Ovary (tissue), 9 donors: ENCODE data around the gene TNFRSF1A. TPM values are rescaled to one million over a fixed set of nuclear protein-coding genes. Genes with fewer than 3 reads are reported as not detected.
"Not testable (repeated sequence)": the region's sequence is repeated elsewhere in the genome, so short reads cannot be mapped to it uniquely, and the experiment has no call there.

Experiments
- DNase-seq, 5 donors: peaks; one replicate each; pipeline ENCODE4 v3.0.0-alpha.2; 2019 to 2020
- H3K27ac ChIP-seq, 2 donors: fragments of 200-600 bp; one replicate each; pipeline versions ENCODE4 v1.5.1 to v1.8.0; 2019 to 2022
- H3K27me3 ChIP-seq: fragments of 200-600 bp; one replicate; pipeline ENCODE4 v1.8.0; 2022
- H3K36me3 ChIP-seq: fragments of 200-600 bp; sonication (generic); one replicate; pipeline ENCODE4 v1.5.1; 2019
- H3K4me1 ChIP-seq: one replicate; pipeline ENCODE4 v1.8.1; 2013; ENCODE audit warnings: mild to moderate bottlenecking, moderate library complexity; ENCODE audit not compliant: insufficient read depth
- H3K4me3 ChIP-seq: fragments of 200-600 bp; sonication (generic); one replicate; pipeline ENCODE4 v1.5.1; 2017
- H3K9me3 ChIP-seq, 2 donors: fragments of 200-600 bp in 1 of 2; sonication (generic) in 1 of 2; one replicate each; pipeline versions ENCODE4 v1.5.1 to v1.8.1; 2013 to 2019; ENCODE audit warnings: mild to moderate bottlenecking in 1 of 2, moderate library complexity in 1 of 2
- EP300 ChIP-seq: sonication (generic); formaldehyde crosslinking; IDR thresholded peaks from one replicate; pipeline ENCODE4 v1.6.1; 2017; ENCODE audit warnings: antibody characterized with exemption
- POLR2A ChIP-seq: fragments of 450-650 bp; IDR thresholded peaks from one replicate; pipeline ENCODE4 v1.6.1; 2017; ENCODE audit warnings: antibody characterized with exemption, mild to moderate bottlenecking, moderate library complexity
- WGBS, 3 donors: extraction: QIAGEN DNeasy Blood & Tissue Kit in 1 of 3; methylation state at CpG; one replicate each; pipeline versions ENCODE4 v1.1.5 to v1.1.7; 2013 to 2017; 5-methylcytosine and 5-hydroxymethylcytosine counted together
- intact Hi-C, 4 donors: fragments of 100-400 bp; cut with DNase I; formaldehyde crosslinking; loops; one replicate each; pipeline versions ENCODE4 v1.11.0 to v1.15.1; 2022 to 2023
- polyA plus RNA-seq, 2 donors: library from polyadenylated mRNA; stranded (reverse); fragments of 200-250 nt in 1 of 2; fragments of 350-450 nt in 1 of 2; fragmentation: Illumina TruSeq in 1 of 2; extraction: RNeasy Lipid Tissue Mini Kit (QIAGEN cat#74804) in 1 of 2; gene quantifications; one replicate each; pipeline ENCODE4 v1.2.3, GENCODE V29; 2013 to 2014
- total RNA-seq, 7 donors: library from RNA; depleted of rRNA in 2 of 7; stranded (reverse); fragments of >200 nt in 2 of 7; fragmentation: NEBNext Ultra II Directional in 3 of 7; extraction: Animal tissue kit (Norgen Biotek cat#: 25700) in 3 of 7; gene quantifications; one replicate each; pipeline versions ENCODE4 v1.1.0 to v1.2.4, GENCODE V29; 2016 to 2023
- TF ChIP-seq, protein P1 (sequence below), 3 donors: fragments of 450-650 bp in 2 of 3; fragments of 200-600 bp in 1 of 3; IDR thresholded peaks; one replicate each; pipeline versions ENCODE4 v1.5.1 to v1.8.0; 2016 to 2022; ENCODE audit warnings: antibody characterized with exemption in 3 of 3, mild to moderate bottlenecking in 1 of 3
- donor health status: DM: no; HTN: no; CAD: no; lungs with moderate emphysema.
- donor health status: DM: no; HTN: no; CAD: no.
- donor health status: Bipolar disorder and iron deficiency.
- donor health status: DM: yes; HTN: yes; CAD: no.
- donor health status: DM: no; HTN: no; CAD: no.
- donor health status: DM: yes; HTN: yes; CAD: no.

TNFRSF1A gene
- total and polyA plus RNA-seq, 9 donors: 92.8 to 274 (median 179) TPM

- H3K4me3 ChIP-seq: no peak overlapping the region
- intact Hi-C loops: no loop called here
- H3K9me3 ChIP-seq: no peaks in the 10 kb centered on the region
- peak overlapping the region; percentile 53 to 80 for H3K27ac ChIP-seq
- WGBS, 3 donors: 68 to 71% (median 70%) methylated on average over 8 of the region's 8 CpGs
- no peak for TF ChIP-seq EP300
- TF ChIP-seq, protein P1, sequence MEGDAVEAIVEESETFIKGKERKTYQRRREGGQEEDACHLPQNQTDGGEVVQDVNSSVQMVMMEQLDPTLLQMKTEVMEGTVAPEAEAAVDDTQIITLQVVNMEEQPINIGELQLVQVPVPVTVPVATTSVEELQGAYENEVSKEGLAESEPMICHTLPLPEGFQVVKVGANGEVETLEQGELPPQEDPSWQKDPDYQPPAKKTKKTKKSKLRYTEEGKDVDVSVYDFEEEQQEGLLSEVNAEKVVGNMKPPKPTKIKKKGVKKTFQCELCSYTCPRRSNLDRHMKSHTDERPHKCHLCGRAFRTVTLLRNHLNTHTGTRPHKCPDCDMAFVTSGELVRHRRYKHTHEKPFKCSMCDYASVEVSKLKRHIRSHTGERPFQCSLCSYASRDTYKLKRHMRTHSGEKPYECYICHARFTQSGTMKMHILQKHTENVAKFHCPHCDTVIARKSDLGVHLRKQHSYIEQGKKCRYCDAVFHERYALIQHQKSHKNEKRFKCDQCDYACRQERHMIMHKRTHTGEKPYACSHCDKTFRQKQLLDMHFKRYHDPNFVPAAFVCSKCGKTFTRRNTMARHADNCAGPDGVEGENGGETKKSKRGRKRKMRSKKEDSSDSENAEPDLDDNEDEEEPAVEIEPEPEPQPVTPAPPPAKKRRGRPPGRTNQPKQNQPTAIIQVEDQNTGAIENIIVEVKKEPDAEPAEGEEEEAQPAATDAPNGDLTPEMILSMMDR (IDR thresholded peaks at IDR 0.05): no peak
- no peak for TF ChIP-seq POLR2A
- no peak for DNase-seq
- H3K4me1 ChIP-seq: peaks cover 29% of the 10 kb centered on the region
- H3K36me3 ChIP-seq: no peaks in the 10 kb centered on the region
- H3K27me3 ChIP-seq: no peaks in the 10 kb centered on the region
Observed at GRCh38 chr12:6346942-6347341, 5.1 kb upstream of the TNFRSF1A start.

DNA sequence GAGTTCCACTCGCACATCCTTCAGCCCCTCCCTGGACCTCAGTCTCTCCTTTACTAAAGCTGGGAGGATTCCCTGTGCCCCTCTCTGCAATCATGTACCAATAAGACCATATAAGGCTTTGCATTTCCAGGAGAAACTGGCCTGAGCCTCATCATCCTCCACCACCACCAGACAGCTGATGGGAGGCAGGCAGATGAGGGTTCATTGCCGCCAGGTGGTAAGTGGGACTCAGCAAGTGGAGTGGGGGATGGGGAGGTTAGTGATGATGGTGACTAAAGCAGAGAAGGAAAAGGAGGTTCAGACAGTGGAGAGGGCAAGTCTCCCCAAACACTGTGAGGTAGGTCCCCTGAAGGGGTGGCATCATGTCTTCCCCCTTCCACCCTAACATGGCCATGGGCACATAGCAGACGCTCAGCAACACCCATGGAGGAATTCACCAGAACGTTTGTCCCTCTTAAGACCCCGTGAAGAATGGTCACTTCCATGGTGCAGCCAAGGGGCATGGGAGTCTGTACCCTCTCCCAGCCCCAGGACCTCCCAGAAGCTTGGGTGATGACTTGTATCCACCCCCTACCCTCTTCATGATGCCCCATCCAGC lies 4.5 kb upstream of the TNFRSF1A start:
- H3K4me1 ChIP-seq: peaks cover 29% of the 10 kb centered on the region
- TF ChIP-seq POLR2A (no peak), EP300 (no peak)
- TF ChIP-seq, protein P1 (IDR thresholded peaks at IDR 0.05): no peak
- H3K9me3 ChIP-seq: no peaks in the 10 kb centered on the region
- no peaks in the 10 kb centered on the region for H3K36me3 ChIP-seq
- no peaks in the 10 kb centered on the region for H3K27me3 ChIP-seq
- intact Hi-C loops: no loop called here
- no peak for DNase-seq
- H3K4me3 ChIP-seq: no peak overlapping the region
- 73 to 76% (median 76%) methylated on average over 5 of the region's 5 CpGs for WGBS, 3 donors
- peak overlapping the region; percentile 53 to 80 for H3K27ac ChIP-seq

DNA sequence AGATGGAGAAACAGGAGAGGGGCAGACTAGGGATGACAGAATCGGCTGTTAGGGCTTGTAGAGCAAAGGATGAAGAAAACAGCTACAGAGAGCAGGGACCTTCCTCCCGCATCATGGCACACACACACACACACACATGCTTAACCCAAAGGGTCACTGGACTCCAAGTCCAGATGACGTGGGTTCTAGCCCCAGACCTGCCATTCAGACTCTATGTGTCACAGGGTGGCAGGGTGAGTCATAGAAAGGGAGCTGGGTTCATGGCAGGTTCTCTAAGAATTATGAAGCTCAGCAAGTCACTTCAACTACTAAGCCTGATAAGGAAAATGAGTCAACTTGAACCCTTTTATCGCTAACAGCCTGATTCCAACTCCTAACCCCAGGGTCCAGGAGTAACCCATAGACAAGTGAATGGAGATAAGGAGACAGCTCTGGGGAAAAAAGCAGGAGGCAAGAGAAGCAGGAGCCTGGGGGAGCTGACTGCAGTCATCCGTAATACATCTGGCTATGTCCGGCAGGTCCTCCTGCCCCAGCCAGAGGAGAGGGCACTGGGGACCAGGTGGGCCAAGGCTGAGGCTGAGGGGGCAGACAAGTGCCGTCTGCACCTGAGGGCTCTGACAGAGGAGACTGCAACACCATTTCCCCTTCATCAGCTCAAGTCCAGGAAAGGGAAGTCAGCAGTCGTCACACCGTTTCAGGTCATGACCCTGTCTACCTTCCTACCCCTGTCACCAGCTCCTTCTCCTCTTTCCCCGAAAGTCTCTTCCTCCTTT lies 3.6 kb upstream of the TNFRSF1A start:
- peak in 2 of 5 donors; percentile 76 to 85 for DNase-seq
- intact Hi-C loops: no loop called here
- H3K4me1 ChIP-seq: peaks cover 29% of the 10 kb centered on the region
- no peaks in the 10 kb centered on the region for H3K9me3 ChIP-seq
- peak overlapping the region; percentile 53 to 64 for H3K27ac ChIP-seq
- peak; percentile 60 for TF ChIP-seq EP300
- TF ChIP-seq POLR2A: no peak
- TF ChIP-seq, protein P1 (IDR thresholded peaks at IDR 0.05): no peak
- H3K4me3 ChIP-seq: no peak overlapping the region
- H3K27me3 ChIP-seq: no peaks in the 10 kb centered on the region
- no peaks in the 10 kb centered on the region for H3K36me3 ChIP-seq
- 52 to 66% (median 55%) methylated on average over 10 of the region's 10 CpGs for WGBS, 3 donors

- H3K4me3 ChIP-seq, H3K27me3 ChIP-seq, H3K36me3 ChIP-seq, intact Hi-C loops, H3K9me3 ChIP-seq, DNase-seq: not testable (repeated sequence)
- peak overlapping the region in 1 of 2 donors; percentile 97 for H3K27ac ChIP-seq
- peaks cover 29% of the 10 kb centered on the region for H3K4me1 ChIP-seq
- WGBS, 3 donors: 94 to 97% (median 95%) methylated on average over 11 of the region's 11 CpGs
Observed at GRCh38 chr12:6344101-6344660, 2.3 kb upstream of the TNFRSF1A start.

DNA sequence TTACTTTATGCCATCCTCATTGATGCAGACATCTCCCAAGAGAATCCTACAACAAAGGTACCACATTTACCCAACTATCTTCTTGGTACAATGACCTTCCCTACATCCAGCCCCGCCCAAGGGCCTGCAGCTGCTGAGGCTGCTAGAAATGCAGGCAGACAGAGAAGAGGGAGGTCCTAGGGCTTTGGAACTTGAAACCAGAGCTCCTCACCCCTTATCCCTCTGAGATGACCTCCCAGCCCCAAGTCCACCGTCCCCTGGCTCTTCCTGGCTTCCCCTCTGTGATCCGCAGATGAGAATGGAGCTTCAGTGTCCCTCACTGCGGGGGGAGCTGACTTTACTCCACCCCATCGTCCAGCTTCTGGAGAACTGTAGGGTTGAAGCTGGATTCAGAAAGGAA lies 1.6 kb upstream of the TNFRSF1A start:
- no peak overlapping the region for H3K4me3 ChIP-seq
- no peaks in the 10 kb centered on the region for H3K27me3 ChIP-seq
- no peaks in the 10 kb centered on the region for H3K9me3 ChIP-seq
- WGBS, 3 donors: 51 to 57% (median 56%) methylated on average over 5 of the region's 5 CpGs
- DNase-seq: no peak
- H3K4me1 ChIP-seq: peaks cover 29% of the 10 kb centered on the region
- peak overlapping the region; percentile 61 to 97 for H3K27ac ChIP-seq
- no peaks in the 10 kb centered on the region for H3K36me3 ChIP-seq
- TF ChIP-seq EP300 (no peak), POLR2A (no peak)
- TF ChIP-seq, protein P1 (IDR thresholded peaks at IDR 0.05): no peak
- intact Hi-C loops: no loop called here
